ENCODE results near the gene ASCC3. TPM values are rescaled to one million over a fixed set of nuclear protein-coding genes. Genes with fewer than 3 reads are reported as not detected.

ASCC3 gene
- total RNA-seq, 4 donors from 2014 or later: 12.0 to 17.7 (median 14.7) TPM

- Histone ChIP-seq H3K9me3 (no peaks in the 10 kb centered on the region), H3K4me3 (no peak overlapping the region), H3K4me1 (no peaks in the 10 kb centered on the region), H3K36me3 (no peaks in the 10 kb centered on the region), H3K27me3 (no peaks in the 10 kb centered on the region), H3K27ac (no peak overlapping the region)
- intact Hi-C loops (cut with DNase I; ENCODE audit: low total_unique reads): no loop called here
- TF ChIP-seq CTCF (IDR thresholded peaks at IDR 0.05 in 4 of 5, conservative IDR thresholded peaks at IDR 0.05 in 1 of 5) (no peak), POLR2A (IDR thresholded peaks at IDR 0.05) (no peak)
- DNase-seq (no peak), ATAC-seq (no peak)
- in situ Hi-C loops (cut with MboI; ENCODE audit: low sequenced_read_pairs in 4 of 4): no loop called here
Measured at GRCh38 chr6:100575921-100576320, 305.2 kb downstream of the ASCC3 start.

GRCh38 chr6:100574836-100575235, 306.3 kb downstream of the ASCC3 start:
- Histone ChIP-seq H3K4me1 (no peaks in the 10 kb centered on the region), H3K27me3 (no peaks in the 10 kb centered on the region), H3K36me3 (no peaks in the 10 kb centered on the region), H3K27ac (no peak overlapping the region), H3K4me3 (no peak overlapping the region), H3K9me3 (no peaks in the 10 kb centered on the region)
- intact Hi-C loops (cut with DNase I; ENCODE audit: low total_unique reads) (no loop called here), in situ Hi-C loops (cut with MboI; ENCODE audit: low sequenced_read_pairs in 4 of 4) (no loop called here)
- TF ChIP-seq POLR2A (IDR thresholded peaks at IDR 0.05) (no peak), CTCF (IDR thresholded peaks at IDR 0.05 in 4 of 5, conservative IDR thresholded peaks at IDR 0.05 in 1 of 5) (no peak)
- DNase-seq: no peak
- ATAC-seq: no peak

- DNase-seq: no peak
- Histone ChIP-seq H3K27ac (no peak overlapping the region), H3K27me3 (no peaks in the 10 kb centered on the region), H3K4me1 (no peaks in the 10 kb centered on the region), H3K4me3 (no peak overlapping the region), H3K36me3 (no peaks in the 10 kb centered on the region), H3K9me3 (no peaks in the 10 kb centered on the region)
- intact Hi-C loops (cut with DNase I; ENCODE audit: low total_unique reads): no loop called here
- TF ChIP-seq CTCF (IDR thresholded peaks at IDR 0.05 in 4 of 5, conservative IDR thresholded peaks at IDR 0.05 in 1 of 5) (no peak), POLR2A (IDR thresholded peaks at IDR 0.05) (no peak)
- in situ Hi-C loops (cut with MboI; ENCODE audit: low sequenced_read_pairs in 4 of 4): no loop called here
- no peak for ATAC-seq
Measured at GRCh38 chr6:100573166-100573565, 308.0 kb downstream of the ASCC3 start.

GRCh38 chr6:100568255-100568654, 312.9 kb downstream of the ASCC3 start:
- DNase-seq (no peak), ATAC-seq (no peak)
- no peak overlapping the region for H3K27ac ChIP-seq
- intact Hi-C loops (cut with DNase I; ENCODE audit: low total_unique reads): no loop called here
- TF ChIP-seq CTCF (IDR thresholded peaks at IDR 0.05 in 4 of 5, conservative IDR thresholded peaks at IDR 0.05 in 1 of 5) (no peak), POLR2A (IDR thresholded peaks at IDR 0.05) (no peak)
- no peaks in the 10 kb centered on the region for H3K27me3 ChIP-seq
- H3K9me3 ChIP-seq: no peaks in the 10 kb centered on the region
- H3K4me3 ChIP-seq: no peak overlapping the region
- H3K4me1 ChIP-seq: no peaks in the 10 kb centered on the region
- in situ Hi-C loops (cut with MboI; ENCODE audit: low sequenced_read_pairs in 4 of 4): no loop called here
- H3K36me3 ChIP-seq: no peaks in the 10 kb centered on the region

GRCh38 chr6:100566563-100566962, 314.6 kb downstream of the ASCC3 start:
- Histone ChIP-seq H3K27ac (no peak overlapping the region), H3K36me3 (no peaks in the 10 kb centered on the region), H3K9me3 (no peaks in the 10 kb centered on the region), H3K4me3 (no peak overlapping the region), H3K4me1 (no peaks in the 10 kb centered on the region), H3K27me3 (no peaks in the 10 kb centered on the region)
- intact Hi-C loops (cut with DNase I; ENCODE audit: low total_unique reads) (no loop called here), in situ Hi-C loops (cut with MboI; ENCODE audit: low sequenced_read_pairs in 4 of 4) (no loop called here)
- ATAC-seq: no peak
- DNase-seq: no peak
- TF ChIP-seq CTCF (IDR thresholded peaks at IDR 0.05 in 4 of 5, conservative IDR thresholded peaks at IDR 0.05 in 1 of 5) (no peak), POLR2A (IDR thresholded peaks at IDR 0.05) (no peak)

Data from gastrocnemius medialis (tissue), 4 donors.